ENCODE measurements around the gene FGFR3.

GRCh38 chr4:1743551-1743950, 49.5 kb upstream of the FGFR3 start:
- TF ChIP-seq CTCF (IDR thresholded peaks at IDR 0.05; ENCODE audit: low read length): no peak
- no peak for TF ChIP-seq EZH2 (IDR thresholded peaks at IDR 0.05; ENCODE audit: borderline replicate concordance, low read length)
